ENCODE measurements around the gene CDK2AP2.

GRCh38 chr11:67494371-67495233, 13.4 kb downstream of the CDK2AP2 start:
- TF ChIP-seq POLR2AphosphoS5 (IDR thresholded peaks at IDR 0.05; ENCODE audit: low read depth) = no peak
- TF ChIP-seq CTCF (IDR thresholded peaks at IDR 0.05; ENCODE audit: insufficient read depth, low read length) = no peak
- no peak for TF ChIP-seq REST (IDR thresholded peaks at IDR 0.05; ENCODE audit: insufficient replicate concordance, low read depth)

Measured in HL-60 (cell line).